GM19395 (cell line): ENCODE data around the gene MDC1.
A peak's percentile ranks its signal among the peaks of the same experiment; 100 is the strongest.
"Not testable (repeated sequence)": the region's sequence is repeated elsewhere in the genome, so short reads cannot be mapped to it uniquely, and the experiment has no call there.

Experiments used
- ATAC-seq: cut with Tn5 transposase; IDR thresholded peaks from one replicate; pipeline ENCODE4 v1.9.1; 2021; ENCODE audit warnings: mild to moderate bottlenecking, moderate library complexity; ENCODE audit not compliant: unreplicated experiment

Gene MDC1

DNA sequence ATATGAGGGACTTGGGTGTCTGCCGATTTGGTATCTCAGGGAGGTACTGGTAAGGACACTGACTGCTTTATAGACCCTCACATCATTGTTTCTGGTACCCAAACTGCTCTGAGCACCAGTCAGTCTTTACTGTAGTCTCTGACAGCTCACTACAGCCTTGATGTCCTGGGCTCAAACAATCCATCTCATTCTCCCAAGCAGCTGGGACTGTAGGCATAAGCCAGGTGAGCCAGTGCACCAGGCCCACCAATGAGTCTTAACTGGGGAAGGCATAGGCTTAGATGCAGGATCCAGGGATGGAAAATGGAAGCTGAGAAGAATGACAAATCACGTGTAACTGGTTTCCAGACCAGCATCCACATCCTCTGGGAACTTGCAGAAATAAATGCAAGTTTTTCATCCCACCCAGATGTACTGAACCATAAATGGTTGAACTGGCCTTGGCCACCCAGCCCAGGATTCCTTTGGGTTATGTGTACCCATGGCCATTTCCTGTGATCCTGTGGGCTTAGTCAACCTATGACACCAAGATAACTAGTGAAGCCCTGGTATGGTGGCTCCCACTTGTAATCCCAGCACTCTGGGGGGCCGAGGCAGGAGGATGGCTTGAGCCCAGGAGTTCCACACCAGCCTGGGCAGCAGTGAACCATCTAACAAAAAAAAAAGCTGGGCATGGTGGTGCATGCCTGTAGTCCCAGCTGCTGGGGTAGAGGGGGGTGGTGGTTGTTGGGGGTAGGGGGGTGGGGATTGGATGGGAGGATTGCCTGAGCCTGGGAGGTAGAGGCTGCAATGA is 8.8 kb upstream of the MDC1 start:
- no peak for ATAC-seq

DNA sequence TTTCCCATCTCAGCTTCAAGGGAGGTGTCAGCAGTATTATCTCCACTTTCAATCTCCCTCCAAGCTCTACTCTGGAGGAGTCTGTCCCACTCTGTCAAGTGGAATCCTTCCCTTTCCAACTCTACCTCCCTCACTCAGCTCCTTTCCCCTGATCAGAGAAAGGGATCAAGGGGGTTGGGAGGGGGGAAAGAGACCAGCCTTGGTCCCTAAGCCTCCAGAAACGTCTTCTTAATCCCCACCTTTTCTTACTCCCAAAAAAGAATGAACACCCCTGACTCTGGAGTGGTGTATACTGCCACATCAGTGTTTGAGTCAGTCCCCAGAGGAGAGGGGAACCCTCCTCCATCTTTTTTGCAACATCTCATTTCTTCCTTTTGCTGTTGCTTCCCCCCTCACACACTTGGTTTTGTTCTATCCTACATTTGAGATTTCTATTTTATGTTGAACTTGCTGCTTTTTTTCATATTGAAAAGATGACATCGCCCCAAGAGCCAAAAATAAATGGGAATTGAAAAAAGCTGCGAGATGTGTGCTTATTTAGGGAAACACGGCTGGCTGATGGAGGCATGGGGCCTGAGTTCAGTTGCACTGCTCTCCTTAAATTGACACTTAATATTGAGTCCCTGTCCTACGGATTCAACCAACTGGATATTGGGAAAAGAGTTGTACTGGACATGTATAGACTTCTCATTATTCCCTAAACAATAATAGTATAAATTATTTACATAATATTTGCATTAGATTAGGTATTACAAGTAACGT is 8.0 kb upstream of the MDC1 start:
- ATAC-seq, result no peak

DNA sequence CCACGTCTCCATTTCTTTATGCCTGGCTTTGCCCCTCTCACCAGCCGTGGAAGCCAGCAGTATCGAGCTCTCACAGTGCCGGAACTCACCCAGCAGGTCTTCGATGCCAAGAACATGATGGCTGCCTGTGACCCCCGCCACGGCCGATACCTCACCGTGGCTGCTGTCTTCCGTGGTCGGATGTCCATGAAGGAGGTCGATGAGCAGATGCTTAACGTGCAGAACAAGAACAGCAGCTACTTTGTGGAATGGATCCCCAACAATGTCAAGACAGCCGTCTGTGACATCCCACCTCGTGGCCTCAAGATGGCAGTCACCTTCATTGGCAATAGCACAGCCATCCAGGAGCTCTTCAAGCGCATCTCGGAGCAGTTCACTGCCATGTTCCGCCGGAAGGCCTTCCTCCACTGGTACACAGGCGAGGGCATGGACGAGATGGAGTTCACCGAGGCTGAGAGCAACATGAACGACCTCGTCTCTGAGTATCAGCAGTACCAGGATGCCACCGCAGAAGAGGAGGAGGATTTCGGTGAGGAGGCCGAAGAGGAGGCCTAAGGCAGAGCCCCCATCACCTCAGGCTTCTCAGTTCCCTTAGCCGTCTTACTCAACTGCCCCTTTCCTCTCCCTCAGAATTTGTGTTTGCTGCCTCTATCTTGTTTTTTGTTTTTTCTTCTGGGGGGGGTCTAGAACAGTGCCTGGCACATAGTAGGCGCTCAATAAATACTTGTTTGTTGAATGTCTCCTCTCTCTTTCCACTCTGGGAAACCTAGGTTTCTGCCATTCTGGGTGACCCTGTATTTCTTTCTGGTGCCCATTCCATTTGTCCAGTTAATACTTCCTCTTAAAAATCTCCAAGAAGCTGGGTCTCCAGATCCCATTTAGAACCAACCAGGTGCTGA is 7.0 kb upstream of the MDC1 start:
- not testable (repeated sequence) for ATAC-seq

DNA sequence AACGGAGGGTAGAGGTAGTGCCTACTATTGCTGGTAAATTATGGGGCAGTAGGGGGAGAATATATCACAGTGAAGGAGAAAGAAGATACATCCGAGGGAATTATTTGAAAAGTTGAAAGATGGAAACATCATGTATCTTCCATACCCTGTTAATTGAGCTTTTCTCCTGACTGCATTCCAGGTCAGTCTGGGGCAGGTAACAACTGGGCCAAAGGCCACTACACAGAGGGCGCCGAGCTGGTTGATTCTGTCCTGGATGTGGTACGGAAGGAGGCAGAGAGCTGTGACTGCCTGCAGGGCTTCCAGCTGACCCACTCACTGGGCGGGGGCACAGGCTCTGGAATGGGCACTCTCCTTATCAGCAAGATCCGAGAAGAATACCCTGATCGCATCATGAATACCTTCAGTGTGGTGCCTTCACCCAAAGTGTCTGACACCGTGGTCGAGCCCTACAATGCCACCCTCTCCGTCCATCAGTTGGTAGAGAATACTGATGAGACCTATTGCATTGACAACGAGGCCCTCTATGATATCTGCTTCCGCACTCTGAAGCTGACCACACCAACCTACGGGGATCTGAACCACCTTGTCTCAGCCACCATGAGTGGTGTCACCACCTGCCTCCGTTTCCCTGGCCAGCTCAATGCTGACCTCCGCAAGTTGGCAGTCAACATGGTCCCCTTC is 6.2 kb upstream of the MDC1 start:
- ATAC-seq, result not testable (repeated sequence)

DNA sequence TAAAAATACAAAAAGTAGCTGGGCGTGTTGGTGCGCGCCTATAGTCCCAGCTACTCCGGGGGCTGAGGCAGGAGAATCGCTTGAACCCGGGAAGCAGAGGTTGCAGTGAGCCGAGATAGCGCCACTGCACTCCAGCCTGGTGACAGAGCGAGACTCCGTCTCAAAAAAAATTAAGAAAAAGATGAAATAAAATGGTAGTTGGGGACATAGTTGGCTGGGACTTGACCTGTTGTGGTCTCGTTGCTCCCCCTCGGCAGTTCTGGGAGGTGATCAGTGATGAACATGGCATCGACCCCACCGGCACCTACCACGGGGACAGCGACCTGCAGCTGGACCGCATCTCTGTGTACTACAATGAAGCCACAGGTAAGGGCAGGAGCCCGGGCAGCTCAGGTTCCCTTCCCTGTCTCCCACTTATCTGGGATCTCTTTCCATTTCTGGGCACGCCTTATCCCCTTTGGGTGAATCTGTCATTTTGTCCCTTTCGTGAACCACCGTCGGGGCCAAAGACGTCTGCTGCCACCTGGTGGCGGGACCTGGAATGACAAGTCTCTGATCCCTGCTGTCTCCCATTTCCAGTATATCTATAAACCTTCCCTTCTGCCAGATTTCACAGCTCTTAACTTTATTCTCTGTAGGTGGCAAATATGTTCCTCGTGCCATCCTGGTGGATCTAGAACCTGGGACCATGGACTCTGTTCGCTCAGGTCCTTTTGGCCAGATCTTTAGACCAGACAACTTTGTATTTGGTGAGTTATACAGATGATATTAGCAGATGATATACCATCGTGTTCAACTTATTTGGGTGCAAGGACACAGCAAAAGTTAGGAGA is 5.4 kb upstream of the MDC1 start:
- ATAC-seq, result peak; percentile 30

DNA sequence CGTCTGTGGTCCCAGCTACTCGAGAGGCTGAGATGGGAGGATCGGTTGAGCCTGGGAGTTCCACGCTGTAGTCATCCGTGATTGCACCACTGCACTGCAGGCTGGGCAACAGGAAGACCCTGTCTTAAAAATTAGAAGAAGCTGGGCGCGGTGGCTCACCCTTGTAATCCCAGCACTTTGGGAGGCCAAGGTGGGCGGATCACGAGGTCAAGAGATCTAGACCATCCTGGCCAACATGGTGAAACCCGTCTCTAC is 4.9 kb upstream of the MDC1 start:
- ATAC-seq, result not testable (repeated sequence)

DNA sequence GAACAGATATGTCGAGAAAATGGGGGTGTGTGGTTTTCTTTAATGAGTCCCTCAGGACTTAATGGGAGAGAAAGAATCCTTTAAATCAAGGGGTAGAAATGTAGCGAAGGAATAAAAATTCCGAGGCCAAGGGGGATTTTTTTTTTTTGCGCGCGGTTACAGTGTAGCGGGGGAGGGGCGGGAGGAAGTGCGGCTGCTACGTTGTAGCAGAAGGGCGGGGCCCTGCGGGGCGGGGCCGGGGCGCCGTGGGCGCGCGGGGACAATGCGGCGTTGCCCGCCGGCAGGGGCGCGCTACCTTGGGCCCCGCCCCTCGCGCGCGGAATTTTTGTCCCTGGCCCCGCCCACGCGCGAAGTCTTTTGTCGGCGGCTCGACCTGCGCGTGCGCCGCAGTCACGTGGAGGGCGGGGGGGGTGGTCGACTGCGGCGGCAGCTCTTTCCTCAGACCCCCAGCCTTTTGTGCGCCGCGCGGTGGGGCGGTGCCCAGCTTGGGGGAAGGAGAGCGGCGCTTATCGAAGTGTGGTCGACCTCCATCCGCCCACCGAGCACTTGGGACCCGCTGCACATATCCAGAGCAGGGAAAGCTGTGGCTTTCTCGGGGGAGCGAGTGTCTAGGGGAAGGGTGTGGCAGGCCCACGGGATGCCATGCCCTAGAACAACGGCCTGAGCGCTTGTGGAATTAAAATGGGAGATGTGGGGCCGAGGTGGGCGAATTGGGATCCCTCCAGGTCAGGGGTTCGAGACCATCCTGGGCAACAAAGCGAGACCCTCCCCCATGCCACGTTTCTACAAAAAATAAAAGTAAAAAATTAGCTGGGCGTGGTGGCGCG is 4.3 kb upstream of the MDC1 start:
- no peak for ATAC-seq

DNA sequence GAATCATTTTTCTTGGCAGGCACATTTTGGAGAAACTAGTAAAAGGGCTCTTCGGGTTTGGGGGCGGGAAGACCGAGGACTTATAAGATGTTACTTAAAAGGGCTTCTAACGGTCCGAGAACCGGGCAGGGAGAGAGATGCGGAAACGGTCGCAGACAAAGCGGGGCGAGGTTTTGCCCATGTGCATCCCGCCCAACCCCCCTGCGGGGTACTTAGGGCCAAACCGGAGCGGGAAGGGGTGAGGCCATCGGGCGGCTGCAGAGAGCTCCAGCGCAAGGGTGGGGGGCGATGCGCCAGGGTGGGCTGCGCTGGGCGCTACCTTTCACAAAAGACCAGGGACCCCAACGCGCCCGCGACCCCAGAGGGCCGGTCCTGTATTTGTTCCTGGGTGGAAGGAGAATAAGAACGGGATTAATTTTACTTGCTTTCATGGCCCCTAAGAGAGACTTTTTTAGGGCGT is 3.7 kb upstream of the MDC1 start:
- no peak for ATAC-seq

DNA sequence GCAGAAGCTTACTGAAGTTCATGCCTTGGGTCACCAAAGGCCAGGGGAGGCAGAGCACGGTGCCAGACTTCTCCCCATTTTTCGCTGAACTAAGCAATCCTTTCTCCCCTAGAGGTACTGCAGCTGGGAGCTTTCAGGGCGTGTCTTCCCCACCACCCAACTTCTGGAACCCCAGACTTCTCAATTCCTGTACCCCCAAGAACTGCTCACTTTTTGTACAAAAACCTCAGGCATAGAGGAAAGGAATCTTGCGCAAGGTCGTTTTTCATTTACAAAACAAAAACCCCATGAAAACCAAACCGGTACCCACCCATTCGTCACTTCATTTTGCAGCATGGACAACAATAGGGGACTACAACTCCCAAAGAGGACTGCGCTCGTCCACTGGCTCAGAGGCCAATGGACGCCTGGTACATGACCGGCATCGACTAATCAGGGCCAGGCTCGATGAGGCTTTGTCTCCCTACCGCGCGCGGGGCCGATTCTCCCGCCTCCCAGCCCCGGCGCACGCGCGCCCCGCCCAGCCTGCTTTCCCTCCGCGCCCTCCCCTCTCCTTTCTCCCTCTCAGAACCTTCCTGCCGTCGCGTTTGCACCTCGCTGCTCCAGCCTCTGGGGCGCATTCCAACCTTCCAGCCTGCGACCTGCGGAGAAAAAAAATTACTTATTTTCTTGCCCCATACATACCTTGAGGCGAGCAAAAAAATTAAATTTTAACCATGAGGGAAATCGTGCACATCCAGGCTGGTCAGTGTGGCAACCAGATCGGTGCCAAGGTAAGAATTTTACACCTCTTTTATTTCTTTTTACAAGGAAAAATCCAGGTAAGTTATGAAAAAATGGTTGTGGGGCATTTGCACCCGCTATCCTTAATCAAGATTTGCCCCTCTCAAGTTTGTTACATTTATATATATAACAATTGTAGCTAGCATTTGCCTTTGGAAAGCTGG is 3.0 kb upstream of the MDC1 start, which contains the start of gene TUBB:
Gene TUBB, plus strand, starts transcription at position 562 of the 947 bp plus-strand sequence. Its CDS starts 155 bp downstream, at position 717.
- peak; percentile 31 for ATAC-seq

DNA sequence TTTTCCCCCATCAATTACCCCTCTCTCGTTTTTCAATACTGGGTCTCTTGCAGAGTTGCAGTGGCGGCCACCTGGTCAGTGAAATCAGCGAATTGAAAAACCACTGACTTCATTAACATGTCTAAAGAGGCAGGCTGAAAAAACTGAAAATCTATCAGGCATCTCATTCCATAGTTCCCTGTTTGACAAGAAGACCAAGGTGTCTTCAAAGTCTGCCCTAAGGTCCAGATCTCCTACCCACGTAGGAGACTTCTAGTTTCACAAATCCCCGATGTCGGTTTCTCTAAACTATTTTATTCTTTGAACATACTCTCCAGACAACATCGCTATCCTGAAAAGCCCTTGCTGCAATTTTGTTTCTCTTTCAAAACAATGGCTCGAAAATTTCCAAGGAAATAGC is 2.3 kb upstream of the MDC1 start:
- no peak for ATAC-seq

DNA sequence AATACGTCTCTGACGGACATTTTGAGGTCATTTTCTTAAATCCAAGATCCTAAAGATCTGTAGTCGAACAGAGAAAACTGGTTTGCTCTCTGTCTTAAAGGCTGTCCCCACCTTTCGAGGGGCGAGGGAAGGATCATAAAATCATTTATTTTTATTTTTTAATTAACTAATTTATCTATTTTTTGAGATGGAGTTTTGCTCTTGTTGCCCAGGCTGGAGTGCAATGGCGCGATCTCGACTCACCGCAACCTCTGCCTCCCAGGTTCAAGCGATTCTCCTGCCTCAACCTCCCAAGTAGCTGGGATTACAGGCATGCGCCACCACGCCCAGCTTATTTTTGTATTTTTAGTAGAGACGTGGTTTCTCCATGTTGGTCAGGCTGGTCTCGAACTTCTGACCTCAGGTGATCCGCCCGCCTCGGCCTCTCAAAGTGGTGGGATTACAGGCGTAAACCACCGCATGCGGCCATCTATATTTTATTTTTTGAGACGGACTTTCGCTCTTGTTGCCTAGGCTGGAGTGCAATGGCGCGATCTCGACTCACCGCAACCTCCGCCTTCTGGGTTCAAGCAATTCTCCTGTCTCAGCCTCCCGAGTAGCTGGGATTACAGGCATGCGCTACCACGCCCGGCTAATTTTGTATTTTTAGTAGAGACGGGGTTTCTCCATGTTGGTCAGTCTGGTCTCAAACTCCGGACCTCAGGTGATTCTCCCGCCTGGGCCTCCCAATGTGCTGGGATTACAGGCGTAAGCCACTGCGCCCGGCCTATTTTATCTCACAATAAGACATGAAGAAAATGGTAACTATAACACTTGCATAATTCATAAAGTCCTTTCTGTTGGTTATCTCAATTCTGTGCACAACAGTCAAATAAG is 1.0 kb upstream of the MDC1 start:
- ATAC-seq, result not testable (repeated sequence)

DNA sequence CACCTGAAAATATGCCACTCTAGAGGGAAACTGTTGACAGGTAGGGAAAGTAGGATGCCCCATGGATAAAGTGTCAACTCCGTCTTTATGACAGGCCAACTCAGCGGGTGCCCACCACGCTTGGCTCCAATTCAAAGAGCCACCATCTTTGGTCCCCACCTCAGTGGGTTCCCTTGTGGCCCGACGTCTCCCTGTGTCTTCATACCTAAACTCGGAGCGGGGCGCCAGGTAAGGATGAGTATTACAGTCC is 277 bp downstream of the MDC1 start:
- no peak for ATAC-seq

DNA sequence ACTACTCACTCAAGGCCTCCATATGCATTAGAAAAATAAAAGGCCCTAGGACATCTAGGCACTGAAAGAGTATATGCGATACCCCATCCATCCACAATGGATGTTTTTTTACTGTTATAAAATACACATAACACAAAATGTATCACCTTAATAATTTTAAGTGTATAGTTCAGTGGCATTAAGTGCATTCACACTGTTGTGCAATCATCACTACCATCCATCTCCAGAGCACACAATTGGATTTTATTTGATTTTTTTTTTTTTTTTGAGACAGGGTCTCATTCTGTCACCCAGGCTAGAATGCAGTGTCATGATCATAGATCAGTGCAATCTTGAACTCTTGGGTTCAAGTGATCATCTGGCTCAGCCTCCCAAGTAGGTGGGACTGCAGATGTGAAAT is 2.8 kb downstream of the MDC1 start:
- no peak for ATAC-seq

DNA sequence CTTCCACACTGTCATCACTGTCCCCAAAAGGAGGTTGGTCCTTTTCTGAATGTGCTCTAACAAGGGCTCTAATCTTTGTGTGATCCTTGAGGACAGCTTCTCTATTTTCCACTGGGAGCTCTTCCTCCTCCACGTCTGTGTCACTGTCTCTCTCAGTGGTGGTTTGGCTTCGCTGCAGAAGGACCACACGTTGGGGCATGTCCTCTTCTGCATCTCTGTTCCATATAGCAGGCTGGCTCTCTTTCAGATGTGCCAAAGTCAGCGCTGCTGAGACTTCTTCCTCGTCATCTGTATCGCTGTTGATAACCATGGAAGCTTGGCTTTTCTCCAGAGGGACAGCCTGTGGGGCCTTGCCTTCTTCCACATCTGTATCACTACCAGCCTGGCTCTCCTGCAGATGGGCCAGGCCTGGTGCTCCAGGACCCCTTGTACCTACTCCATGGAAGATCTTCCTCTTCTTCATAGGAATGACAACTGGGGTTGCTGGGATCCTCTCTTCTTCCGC is 4.6 kb downstream of the MDC1 start:
- ATAC-seq, result no peak

DNA sequence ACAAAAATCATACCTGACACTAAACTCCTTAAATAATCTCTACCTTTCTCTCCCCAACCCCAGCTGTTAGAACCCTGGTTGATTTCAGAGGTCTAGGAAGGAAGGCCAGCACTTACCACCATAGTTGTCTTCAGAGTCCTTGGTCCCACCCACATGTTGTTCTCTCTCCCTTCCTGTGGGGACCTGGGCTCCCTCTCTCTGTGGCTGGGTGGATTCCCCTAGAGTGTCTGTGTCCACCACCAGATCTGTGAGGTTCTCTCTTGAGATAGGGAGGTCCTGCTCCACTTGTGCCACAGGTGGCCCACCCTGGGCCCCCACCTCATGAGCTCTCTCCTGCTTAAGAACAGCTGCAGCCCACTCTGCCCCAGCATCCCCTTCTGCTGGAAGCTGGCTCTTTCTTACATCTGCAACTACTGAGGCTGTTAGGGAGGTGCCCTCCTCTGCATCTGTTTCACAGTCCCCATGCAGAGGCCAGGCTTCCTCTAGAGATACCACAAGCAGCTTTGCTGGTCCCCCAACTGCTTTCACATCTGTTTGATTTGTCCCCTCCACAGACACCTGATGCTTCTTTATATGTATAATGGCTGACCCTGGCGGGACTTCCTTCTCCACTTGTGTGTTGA is 5.2 kb downstream of the MDC1 start:
- no peak for ATAC-seq

DNA sequence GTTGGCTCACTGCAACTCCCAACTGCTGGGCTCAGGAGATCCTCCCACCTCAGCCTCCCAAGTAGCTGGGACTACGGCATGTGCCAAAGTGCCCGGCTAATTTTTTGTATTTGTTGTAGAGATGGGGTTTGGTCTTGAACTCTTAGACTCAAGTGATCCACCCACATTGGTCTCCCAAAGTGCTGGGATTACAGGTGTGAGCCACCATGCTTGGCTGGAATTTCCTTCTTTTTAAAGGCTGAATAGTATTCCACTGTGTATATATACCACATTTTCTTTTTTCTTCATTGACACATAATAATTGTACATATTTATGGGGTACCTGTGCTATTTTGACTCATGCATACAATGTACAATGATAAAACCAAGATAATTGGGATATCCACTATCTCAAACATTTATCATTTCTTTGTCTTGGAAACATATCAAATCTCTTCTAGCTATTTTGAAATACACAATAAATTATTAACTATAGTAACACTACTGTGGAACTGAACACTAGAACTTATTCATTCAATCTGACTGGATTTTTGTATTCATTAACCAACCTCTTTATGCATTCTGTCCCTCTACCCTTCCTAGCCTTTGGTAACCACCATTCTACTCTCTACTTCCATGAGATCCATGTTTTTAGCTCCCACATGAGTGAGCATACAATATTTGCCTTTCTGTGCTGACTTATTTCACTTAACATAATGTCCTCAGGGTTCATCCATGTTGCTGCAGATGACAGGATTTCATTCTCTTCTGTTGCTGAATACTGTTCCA is 7.8 kb downstream of the MDC1 start:
- no peak for ATAC-seq
